Suprapubic skin (tissue), 3 donors: ENCODE data around the gene CCDC77.

Source experiments
- CTCF ChIP-seq, 2 donors: fragments of 200-600 bp in 1 of 2; fragments of 450-650 bp in 1 of 2; sonication (generic) in 1 of 2; IDR thresholded peaks; one replicate each; pipeline ENCODE4 v1.5.1; 2016 to 2019; ENCODE audit warnings: antibody characterized with exemption in 2 of 2, mild to moderate bottlenecking in 1 of 2, moderate library complexity in 1 of 2
- POLR2AphosphoS5 ChIP-seq, 3 donors: sonication (generic); formaldehyde crosslinking; IDR thresholded peaks; one replicate each; pipeline ENCODE4 v1.6.1; 2017; ENCODE audit warnings: antibody characterized with exemption in 3 of 3

DNA sequence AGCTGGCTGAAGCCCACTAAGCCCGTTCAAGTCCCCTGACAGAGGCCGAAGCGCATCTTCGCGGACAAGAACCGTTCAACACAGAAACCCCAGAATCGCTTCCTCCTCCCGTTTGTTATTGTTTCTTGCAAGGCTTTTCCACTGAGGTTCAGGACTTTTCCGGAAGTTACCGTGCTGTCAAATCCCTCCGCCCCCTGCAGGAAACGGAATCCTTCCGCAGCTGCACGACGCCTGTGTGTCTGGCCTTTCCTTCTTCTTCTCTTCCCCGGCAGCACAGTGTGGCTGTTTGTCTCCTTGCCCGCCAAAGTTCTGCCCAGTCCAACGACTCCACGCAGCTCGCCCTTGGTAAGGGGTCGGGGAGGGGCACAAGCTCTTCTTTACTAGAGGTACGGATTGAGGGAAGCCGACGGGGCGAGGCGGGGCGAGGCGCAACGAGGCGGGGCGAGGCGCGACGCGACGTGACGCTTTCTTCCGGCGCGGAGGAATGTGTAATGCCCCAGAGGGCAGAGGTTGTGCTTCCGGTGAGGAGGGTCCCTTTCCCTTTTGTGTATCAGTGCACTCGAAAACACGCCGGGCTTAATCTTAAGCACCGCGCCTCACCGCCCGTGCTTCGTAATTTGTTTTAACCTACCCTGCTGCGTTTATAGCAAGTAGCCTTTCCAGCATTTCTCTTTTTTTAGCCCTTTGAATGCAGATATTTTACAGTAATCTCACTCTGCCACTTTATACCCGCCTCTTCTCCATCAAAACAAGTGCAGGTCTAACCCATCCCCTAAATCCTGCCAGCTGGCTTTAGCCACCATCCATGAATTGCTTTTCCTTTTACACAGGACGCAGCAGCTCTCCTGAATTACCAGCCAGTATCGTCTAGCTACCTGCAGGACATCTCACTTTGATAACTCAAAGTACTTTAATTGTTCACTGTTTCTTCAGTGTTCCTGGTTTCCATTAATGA lies 12.0 kb upstream of the CCDC77 start, which contains the start of gene KDM5A:
- peak in 2 of 3 donors; percentile 93 to 97 for TF ChIP-seq POLR2AphosphoS5 (IDR thresholded peaks at IDR 0.05)
- TF ChIP-seq CTCF (IDR thresholded peaks at IDR 0.05): no peak
